ENCODE data around the gene BEND7.
A peak's percentile ranks its signal among the peaks of the same experiment; 100 is the strongest.
"Not testable (repeated sequence)": the region's sequence is repeated elsewhere in the genome, so short reads cannot be mapped to it uniquely, and the experiment has no call there.

The BEND7 gene, protein sequence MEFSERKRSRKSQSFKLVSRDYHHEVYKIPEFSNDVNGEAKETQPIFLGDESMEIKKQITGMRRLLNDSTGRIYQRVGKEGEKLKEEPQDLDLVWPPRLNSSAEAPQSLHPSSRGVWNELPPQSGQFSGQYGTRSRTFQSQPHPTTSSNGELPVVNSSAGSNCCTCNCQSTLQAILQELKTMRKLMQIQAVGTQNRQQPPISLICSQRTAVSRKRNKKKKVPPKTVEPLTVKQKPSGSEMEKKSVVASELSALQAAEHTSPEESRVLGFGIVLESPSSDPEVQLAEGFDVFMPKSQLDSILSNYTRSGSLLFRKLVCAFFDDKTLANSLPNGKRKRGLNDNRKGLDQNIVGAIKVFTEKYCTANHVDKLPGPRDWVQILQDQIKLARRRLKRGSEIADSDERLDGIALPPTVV

DNA sequence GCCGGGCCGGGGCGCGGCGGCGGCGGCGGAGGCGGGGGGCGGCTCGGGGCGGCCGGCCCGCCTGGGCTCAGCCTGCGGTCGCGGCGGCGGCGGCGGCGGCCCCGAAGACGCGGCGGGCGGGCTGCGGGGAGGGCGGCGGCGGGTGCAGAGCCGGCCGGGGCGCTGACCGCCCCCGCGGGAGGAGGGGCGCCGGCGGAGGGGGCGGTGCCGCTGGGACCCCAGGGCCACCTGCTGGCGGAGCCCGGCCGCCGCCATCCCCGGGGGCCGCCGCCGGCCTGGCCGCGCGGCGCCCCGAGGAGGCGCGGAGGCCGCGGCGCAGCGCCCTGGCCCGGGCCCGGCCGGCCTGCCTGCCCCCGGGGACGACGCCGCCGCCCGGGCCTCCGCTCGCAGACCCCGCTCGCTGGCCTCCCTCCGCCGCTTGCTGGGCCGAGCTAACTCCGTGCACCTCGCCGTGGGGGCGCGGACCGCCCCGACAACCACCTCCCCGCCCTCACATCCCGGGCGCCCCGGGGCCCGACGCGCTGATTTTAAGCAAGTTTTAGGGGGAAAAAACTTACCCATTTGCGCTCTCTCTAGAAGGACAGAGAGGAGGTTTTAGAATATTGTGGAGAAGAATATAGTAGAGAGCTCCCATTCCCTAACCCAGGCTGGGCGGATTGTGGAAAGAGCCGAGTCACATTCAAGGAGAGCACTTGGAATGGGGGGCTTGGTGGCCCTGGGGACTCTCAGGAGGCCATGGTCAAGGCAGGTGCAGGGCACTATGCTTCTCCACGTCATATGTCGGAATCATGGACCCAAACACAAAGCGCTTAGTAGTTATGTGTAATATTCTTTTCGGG, at the start of gene BEND7:
TSS of gene BEND7 (minus strand) at position 140 of the 839 bp plus-strand sequence. CDS start 481 bp downstream, outside the sequence.
- peak; percentile 55 for DNase-seq

DNA sequence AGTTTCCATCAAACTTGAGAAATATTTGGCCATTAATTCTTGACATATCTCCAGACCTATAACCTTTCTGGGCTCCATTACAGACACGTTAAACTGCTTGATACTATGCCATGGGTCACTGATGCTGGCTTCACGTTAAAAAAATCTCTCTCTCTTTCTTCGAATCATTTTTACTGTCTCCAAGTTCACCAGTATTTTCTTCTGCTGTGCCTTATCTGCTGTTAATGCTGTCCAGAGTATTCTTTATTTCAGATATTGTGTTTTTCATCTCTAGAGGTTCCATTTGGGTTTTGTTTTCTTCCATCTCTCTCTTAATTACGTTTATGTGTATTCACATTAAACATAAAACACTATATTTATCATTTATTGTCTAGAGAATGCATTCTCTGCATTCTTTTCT, 45.1 kb upstream of the BEND7 start:
- no peak for DNase-seq

DNA sequence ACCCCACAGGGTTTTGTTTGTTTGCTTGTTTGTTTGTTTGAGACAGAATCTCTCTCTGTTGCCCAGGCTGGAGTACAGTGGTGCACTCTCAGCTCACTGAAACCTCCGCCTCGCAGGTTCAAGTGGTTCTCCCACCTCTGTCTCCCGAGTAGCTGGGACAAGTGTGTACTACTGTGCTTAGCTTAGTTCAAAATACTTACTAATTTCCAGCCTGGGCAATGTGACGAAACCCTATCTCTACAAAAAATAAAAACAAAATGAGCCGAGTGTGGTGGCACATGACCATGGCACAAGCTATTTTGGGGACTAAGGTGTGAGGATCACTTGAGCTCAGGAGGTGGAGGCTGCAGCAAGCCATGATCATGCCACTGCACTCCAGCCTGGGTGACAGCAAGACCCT, 42.7 kb upstream of the BEND7 start:
- DNase-seq = no peak

DNA sequence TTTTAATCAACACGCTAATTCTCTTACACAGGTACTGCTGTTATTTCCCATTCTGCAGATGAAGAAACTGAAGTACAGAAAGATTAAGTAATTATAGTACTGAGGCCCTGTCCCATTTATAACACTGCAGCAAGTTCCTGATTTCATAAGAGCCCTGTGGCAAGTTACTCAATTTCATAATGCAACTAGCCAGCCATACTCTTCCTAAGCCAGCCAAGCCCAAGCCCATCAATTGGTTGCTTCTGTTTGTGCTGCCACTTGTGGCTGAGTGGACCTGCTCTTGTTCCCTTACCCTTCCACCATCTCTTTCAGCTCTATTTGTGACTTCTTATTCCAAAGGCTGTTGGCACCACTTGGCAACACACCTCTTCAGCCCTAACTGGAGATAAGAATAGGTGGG, 38.2 kb upstream of the BEND7 start:
- no peak for DNase-seq

DNA sequence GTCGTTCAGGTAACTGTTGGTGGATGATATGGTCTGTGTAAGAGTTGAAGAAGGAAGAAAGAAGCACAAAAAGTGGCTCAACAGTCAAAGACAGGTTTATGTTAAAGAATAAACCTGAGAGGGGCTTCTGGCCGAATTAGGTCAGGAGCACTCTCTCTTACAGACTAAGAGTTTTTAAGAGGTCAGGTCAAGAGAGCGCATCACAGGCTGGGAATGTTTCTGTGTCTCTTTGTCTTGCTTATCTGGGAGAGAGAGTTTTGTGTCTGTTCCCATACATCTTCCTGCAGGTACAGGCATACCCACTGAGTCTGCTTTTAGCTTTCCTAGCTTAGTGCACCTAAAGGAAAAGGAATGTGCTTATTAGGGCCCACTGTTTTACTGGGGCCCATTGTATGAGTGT, 35.8 kb upstream of the BEND7 start:
- DNase-seq = no peak

DNA sequence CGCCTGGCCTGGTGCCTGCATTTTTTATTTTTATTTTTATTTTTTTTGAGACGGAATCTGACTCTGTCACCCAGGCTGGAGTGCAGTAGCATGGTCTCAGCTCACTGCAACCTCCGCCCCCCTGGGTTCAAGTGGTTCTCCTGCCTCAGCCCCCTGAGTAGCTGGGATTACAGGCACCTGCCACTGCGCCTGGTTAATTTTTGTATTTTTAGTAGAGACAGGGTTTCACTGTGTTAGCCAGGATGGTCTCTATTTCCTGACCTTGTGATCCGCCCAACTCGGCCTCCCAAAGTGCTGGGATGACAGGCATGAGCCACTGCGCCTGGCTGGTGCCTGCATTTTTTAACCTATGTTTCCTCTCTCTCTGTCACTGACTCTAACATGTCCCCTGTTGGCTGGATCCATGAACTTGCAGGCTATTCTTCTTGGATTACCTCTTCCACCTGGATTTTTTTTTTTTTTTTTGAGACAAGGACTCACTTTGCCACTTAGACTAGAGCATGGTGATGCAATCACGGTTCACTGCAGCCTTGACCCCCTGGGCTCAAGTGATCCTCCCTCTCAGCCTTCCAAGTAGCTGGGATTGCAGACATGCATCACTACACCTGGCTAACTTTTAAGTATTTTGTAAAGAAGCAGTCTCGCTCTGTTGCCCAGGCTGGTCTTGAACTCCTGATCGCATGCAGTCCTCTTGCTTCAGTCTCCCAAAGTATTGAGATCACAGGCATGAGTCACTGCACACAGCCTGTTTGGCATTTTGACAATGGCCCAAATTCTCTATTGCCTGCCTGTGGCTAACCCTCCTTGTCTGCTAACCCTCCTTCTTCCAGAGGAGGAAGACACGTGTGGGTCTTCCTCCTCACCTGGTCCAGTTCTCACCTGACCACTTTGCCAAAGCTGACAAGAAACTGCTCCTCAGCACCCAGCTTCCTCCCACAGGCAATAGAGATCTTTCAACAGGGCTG, 34.9 kb upstream of the BEND7 start:
- no peak for DNase-seq

DNA sequence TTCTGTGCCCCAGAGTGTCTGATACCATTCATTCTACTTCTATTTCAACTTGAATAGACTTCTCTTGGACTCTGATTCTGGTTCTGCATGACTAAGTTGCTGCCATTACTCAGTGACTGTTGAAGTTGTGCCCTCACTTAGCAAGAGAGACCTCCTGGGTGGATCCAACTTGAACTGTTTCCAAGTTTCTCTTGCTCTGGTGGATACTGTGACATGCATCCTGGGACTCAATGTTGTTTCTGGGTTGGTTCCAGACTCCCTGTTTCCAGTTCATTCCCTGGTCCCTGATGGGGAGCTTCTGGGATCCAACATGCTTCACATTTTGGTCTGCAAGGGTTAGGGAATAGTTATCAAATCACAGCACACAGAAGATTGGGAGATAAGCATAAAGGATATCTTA, 31.8 kb upstream of the BEND7 start:
- DNase-seq = no peak

DNA sequence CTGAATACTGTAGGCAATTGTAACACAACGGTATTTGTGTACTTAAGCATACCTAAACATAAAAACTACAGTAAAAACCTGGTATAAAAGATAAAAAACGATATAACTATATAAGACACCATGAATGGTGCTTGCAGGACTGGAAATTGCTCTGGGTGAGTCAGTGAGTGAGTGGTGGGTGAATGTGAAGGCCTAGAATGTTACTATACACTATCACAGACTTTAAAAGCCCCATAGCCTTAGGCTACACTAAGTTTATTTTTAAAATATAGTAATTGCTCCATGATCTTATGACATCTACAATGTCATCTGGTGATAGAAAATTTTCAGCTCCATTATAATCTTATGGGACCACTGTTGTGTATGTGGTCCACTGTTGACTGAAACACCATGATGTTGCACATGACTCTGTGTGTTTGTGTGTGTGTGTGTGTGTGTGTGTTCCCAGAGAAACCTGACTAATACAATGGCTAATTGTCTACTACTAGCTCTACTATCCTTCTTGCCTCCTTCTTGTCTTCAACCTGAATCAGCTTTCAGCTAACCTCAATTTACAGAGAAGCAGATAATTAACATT, 30.4 kb upstream of the BEND7 start:
- DNase-seq = no peak

DNA sequence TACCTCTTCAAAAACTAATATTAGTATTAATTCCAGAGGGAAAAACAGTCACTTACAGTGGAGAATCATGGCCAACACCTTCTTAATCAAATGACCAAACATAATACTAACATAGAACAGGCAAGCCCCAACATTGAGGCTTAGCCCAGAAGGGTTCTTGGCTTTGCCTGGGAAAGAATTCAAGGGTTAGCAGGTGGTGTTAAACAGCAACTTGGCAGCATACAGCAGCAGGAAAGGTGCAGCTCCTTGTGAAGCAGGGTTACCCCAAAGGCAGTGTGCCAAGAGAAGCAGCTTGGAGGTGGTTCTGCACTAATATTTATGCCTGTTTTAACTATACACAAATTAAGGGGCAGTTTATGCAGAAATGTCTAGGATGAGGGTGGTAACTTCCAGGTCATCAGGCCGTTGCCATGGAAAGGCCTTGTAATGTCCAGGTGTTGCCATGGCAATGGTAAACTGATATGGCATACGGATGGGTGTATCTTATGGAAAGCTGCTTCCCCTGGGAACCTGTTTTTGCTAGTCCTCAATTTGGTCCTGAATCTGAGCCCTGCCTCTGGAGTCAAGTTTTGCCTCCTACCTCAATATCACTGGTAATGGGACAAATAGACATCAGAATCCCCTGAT, 27.2 kb upstream of the BEND7 start:
- DNase-seq = no peak

DNA sequence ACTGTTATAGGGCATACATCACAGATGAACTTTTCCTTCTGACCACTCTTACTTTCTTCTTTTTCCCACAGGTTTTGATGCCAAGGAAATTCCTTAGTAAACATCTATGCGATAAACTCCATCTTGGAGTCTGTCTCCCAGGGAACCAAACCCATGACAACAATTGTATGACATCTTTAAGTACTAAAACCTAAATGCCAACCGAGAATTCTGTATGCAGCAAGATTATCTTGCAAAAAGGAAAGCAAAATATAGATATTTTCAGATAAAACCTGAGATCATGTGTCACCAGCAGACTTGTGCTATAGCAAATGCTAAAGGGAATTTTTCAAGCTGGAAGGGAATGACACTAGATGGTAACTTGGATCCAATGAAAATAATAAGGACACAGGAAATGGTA, 22.0 kb upstream of the BEND7 start:
- DNase-seq = no peak

DNA sequence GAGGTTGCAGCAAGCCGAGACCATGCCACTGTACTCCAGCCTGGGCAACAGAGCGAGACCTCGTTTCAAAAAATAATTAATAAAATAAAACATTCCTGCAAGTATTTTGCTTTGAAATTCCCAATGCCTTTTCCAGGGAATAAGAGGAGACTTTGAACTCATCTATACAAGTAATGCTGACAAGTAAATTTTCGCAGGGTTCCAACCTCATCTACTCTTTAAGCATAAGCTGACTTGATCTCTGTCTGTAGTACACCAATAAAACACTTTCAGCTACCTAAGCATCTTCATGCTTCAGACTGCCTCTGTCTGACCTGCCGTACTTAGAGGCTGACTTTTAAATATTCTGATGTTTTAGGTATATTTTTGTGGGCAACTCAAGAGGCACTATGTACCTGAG, 13.7 kb upstream of the BEND7 start:
- no peak for DNase-seq

DNA sequence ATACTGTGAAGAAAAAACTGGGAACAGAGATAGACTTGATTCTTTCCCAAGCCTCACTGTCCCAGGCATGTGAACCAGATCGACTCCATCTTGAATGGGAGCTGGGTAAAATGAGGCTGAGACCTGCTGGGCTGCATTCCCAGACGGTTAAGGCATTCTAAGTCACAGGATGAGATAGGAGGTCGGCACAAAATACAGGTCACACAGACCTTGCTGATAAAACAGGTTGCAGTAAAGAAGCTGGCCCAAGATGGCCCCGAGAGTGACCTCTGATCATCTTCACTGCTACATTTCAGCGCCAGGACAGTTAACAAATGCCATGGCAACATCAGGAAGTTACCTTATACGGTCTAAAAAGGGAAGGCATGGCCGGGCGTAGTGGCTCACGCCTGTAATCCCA, 9.2 kb upstream of the BEND7 start:
- not testable (repeated sequence) for DNase-seq

DNA sequence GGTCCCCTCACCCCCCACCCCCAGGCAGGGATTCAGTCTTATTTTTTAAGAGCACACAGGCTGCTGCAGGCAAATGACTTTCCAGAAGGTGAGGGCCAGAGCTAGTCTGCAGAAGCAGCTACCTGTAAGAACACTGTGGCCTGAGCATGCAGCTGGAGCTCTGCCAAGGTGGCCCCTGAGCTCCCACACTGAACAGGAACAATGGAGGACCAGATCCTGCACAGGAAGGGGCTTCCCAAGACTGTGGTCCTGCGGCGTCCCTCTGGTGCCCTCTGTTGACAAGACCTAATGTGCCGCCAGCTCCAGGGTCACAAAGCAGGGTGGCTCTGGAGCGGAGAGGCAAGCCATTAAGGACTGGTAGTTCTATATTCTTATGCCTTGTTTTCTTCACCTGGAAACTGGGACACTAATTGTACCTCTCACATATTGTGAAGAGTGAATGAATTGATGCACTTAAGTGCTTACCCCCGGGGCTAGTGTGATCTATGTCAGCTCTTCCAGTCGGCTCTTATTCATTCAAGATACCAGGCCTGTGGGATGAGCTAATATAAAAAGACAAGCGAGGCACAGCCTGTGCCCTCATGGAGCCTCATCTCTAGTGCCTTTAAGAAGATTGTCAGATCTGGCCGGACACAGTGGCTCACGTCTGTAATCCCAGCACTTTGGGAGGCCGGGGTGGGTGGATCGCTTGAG, 8.0 kb upstream of the BEND7 start:
- peak; percentile 60 for DNase-seq

DNA sequence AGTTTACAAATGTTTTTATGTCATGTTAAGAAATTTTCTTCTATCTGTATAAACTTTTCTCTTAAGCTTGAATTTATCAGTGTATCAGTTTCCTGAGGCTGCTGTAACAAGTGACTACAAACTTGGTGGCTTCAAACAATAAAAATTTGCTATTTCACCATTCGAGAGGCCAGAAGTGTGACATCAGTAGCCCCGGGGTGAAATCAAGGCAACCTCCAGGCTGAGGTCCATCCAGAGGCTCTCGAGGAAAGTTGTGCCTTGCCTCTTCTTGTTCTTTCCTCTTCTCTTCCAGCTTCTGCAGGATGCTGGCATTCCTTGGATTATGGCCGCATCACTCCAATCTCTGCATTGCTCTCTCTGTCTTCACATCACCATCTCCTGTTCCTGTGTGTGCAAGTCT, 6.5 kb upstream of the BEND7 start:
- DNase-seq = no peak

DNA sequence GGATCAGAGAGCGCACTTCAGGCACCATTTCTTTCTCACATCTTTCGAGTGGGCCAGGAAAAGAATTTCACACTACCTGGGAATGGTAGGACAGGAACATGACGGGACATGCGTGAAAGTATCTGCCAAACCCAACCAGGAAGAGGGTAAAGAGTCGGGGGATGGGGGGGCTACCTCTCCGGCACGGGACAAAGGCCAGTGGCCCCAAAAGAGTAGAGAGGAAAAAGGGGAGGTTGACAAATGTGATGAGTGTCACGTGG, 830 bp upstream of the BEND7 start:
- DNase-seq = no peak

DNA sequence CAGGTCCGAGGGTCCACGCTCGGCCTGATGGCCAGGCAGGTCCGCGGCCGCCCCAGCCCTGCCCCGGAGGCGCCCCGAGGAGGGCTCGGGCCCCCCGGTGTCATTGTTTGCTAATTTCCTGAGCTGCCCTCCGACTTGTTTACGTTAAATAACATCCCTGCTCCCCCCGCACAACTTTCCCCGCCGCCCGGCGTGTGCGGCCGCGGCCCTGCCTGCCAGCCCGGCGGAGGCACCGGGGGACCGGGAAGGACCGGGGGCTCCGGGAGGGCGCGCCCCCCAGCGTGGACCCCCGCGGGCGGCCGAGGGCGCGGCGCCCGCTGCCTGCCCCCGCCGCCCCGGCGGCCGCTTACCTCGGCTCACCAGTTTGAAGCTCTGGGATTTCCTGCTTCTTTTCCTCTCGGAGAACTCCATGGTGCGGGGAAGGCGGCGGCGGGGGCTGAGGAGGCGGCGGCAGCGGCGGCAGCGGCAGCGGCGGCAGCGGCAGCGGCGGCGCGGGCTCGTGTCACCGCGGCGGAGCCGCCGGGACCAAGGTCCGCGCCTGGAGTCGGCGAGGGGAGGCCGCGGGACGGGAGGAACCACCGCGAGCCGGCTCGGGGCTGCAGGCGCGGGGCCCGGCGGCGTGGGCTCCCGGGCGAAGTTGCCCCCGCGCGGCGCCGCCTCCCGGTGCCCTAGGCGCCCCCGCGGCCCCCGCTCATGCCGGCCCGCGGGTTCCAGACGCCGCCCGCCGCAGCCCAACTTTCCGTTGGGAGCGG, 515 bp downstream of the BEND7 start:
- DNase-seq = peak; percentile 48

DNA sequence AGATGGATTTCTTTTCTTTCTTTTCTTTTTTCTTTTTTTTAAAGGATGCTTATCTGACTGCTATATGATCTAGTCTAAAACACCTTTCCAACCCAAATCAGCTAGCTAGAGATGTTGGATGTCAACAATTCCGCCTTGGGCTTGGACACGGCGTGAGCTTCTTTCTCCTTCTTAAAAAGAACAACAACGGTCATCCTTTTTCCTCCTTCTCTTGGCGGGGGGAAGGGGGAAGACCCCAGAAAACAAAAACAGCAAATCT, 1.0 kb downstream of the BEND7 start:
- DNase-seq = no peak

DNA sequence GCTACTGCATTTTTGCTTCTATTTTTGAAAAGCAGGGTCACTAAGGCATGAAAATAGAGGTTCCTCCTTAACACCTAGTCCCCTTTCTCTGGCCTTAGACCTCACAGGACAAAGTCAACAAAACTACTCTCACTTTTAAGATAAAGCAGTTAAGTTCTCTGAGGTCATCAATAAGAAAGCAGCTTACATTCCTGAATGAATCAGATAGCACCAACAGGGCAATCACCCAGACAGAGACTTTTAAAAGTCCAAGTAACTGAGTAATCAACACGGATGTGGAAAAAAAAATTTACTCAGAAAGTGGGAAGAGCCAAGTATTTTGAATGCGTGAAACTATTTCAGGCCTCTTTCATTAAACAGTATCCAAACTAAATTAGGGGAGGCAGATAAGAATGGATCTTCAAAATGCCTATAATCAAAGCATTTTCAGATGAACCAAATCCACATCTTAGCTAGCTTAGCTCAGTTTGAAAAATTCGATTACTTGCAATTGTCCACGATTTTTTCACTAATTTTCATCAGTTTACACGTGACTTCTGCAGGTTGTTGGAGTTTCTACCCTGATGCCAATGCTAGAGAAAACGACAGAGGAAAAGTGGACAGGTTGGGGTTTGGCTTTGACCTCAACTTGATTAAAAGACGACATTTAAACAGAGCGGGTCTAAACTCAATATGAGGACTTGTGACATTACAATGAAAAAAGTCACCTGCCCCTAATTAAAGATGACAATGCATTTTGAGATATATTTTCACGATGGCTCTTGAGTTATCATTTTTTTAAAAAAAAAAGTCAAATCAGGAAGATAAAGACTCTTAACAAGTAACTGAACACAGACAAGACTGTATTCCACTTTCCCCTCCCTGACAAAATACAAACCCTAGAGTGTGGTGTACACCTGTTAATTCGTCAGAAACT, 1.6 kb downstream of the BEND7 start:
- DNase-seq = no peak

DNA sequence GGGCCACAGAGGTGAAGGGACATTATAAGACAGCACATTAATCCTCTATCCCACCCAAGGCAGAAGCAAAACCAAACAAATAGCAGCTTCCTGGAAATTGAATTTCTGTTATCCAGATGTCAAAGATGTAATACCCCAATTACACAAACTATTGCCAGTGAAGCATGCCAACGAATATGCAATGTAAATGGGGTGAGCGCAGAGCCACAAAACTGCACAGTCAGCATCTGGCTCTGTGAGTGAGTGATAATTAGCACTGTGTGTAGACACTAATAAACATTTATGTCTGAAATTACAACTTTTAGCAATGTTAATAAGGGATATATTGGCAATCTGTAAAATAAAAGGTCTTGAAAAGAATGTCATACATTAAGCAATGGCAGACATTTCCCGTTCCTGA, 3.2 kb downstream of the BEND7 start:
- no peak for DNase-seq

DNA sequence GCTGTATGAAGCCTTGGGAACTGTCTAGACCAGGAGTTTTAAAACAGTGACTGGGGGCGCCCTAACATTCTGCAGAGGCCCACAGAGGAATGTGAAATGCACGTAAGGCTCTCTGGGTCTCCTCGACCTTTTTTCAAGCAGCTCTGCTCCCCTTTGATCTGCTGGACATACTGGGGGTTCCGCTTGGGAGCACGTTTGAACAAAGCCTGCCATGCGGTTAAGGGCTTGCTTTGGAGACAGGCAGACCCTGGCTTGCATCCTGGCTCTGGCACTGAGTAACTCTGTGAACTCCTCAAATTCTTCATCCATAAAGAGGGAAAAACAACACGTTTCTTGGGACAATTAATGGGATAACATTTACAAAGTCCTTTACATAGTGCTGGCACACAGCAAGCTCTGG, 7.8 kb downstream of the BEND7 start:
- DNase-seq = no peak
